KG1 (cell line): ENCODE measurements around the gene PSIP1.
"Not testable (repeated sequence)": the region's sequence is repeated elsewhere in the genome, so short reads cannot be mapped to it uniquely, and the experiment has no call there.

Experiments used
- DNase-seq: peaks from one replicate; lab custom pipeline; 2025; lab: John Stamatoyannopoulos, UW

Gene PSIP1

GRCh38 chr9:15510789-15511575, at the start of gene PSIP1:
PSIP1 (minus strand) TSS chr9:15510970; CDS start chr9:15510188, 782 bp downstream.
- DNase-seq = peak; percentile 91

- DNase-seq = no peak
These were observed 42.7 kb upstream of the PSIP1 start for GRCh38 chr9:15553528-15553898.

- DNase-seq = peak; percentile 89
These were observed 42.1 kb upstream of the PSIP1 start, which contains the start of gene CCDC171 for GRCh38 chr9:15552636-15553527. CCDC171 (plus strand) TSS chr9:15553043; CDS start chr9:15564089, 11,046 bp downstream.

GRCh38 chr9:15549611-15550010, 38.8 kb upstream of the PSIP1 start:
- DNase-seq = no peak

- DNase-seq = no peak
These were observed 32.5 kb upstream of the PSIP1 start for GRCh38 chr9:15543047-15543813.

GRCh38 chr9:15542624-15543023, 31.9 kb upstream of the PSIP1 start:
- DNase-seq = no peak

- DNase-seq = no peak
These were observed 31.1 kb upstream of the PSIP1 start for GRCh38 chr9:15541872-15542271.

GRCh38 chr9:15531380-15531779, 20.6 kb upstream of the PSIP1 start:
- DNase-seq = no peak

- no peak for DNase-seq
These were observed 19.0 kb upstream of the PSIP1 start for GRCh38 chr9:15529566-15530324.

GRCh38 chr9:15527035-15527434, 16.3 kb upstream of the PSIP1 start:
- DNase-seq = not testable (repeated sequence)

- no peak for DNase-seq
These were observed 15.2 kb upstream of the PSIP1 start for GRCh38 chr9:15525958-15526357.

- no peak for DNase-seq
These were observed 14.2 kb upstream of the PSIP1 start for GRCh38 chr9:15524845-15525455.

GRCh38 chr9:15522130-15522755, 11.5 kb upstream of the PSIP1 start:
- no peak for DNase-seq

GRCh38 chr9:15521254-15521653, 10.5 kb upstream of the PSIP1 start:
- DNase-seq = no peak

GRCh38 chr9:15519831-15520230, 9.1 kb upstream of the PSIP1 start:
- DNase-seq = no peak

GRCh38 chr9:15513335-15513734, 2.6 kb upstream of the PSIP1 start:
- DNase-seq = no peak

- no peak for DNase-seq
These were observed 2.1 kb upstream of the PSIP1 start for GRCh38 chr9:15512889-15513288.

GRCh38 chr9:15512204-15512603, 1.4 kb upstream of the PSIP1 start:
- DNase-seq = peak; percentile 64

- no peak for DNase-seq
These were observed 610 bp downstream of the PSIP1 start for GRCh38 chr9:15509931-15510788.

GRCh38 chr9:15505921-15506320, 4.8 kb downstream of the PSIP1 start:
- DNase-seq = no peak
